HCT116 (cell line): ENCODE measurements around the gene NINJ1.

ENCODE experiments used
- CTCF ChIP-seq, 3 experiments: fragments of 200-600 bp in 1 of 3; sonication (generic) in 1 of 3; IDR thresholded peaks in 2 of 3; conservative IDR thresholded peaks in 1 of 3; 2 replicates each; pipeline ENCODE4 v1.5.1; 2012 to 2017; ENCODE audit warnings: low read depth in 2 of 3, low read length in 2 of 3, antibody characterized with exemption in 1 of 3, borderline replicate concordance in 1 of 3, control low read depth in 1 of 3, mild to moderate bottlenecking in 1 of 3, mixed read lengths in 1 of 3, mixed run types in 1 of 3, moderate library complexity in 1 of 3; ENCODE audit not compliant: insufficient read depth in 1 of 3
- POLR2A ChIP-seq: IDR thresholded peaks from 2 replicates; pipeline ENCODE4 v1.7.0; 2011; ENCODE audit warnings: borderline replicate concordance; ENCODE audit not compliant: insufficient read depth, insufficient read length; ENCODE audit errors: extremely low read depth
- POLR2AphosphoS5 ChIP-seq: IDR thresholded peaks from 2 replicates; pipeline ENCODE4 v1.6.1; 2011; ENCODE audit warnings: mild to moderate bottlenecking, low read depth, low read length, moderate library complexity
- RAD21 ChIP-seq: IDR thresholded peaks from 2 replicates; pipeline ENCODE4 v1.6.1; 2012; ENCODE audit warnings: low read depth, mild to moderate bottlenecking

DNA sequence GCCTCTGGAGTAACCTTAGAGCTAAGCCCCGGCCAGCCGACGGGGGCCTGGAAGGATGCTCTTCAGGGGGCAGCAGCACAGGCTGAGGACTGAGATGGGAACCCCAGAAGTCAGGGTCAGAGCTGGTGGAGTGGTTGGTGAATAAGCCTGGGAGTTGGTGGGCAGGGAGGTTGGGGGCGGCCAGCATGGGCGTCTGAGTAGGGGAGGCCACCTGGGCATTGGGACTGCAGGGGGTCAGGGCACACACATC, 14.4 kb downstream of the NINJ1 start:
- TF ChIP-seq CTCF (IDR thresholded peaks at IDR 0.05 in 2 of 3, conservative IDR thresholded peaks at IDR 0.05 in 1 of 3; ENCODE audit: borderline replicate concordance in 1 of 3, insufficient read depth in 1 of 3, low read depth in 2 of 3, low read length in 2 of 3) (no peak), POLR2AphosphoS5 (no peak), POLR2A (no peak), RAD21 (no peak)
